ENCODE measurements around the gene REPIN1.

The REPIN1 gene

GRCh38 chr7:150376560-150376959, 7.9 kb downstream of the REPIN1 start:
- TF ChIP-seq ZFX (IDR thresholded peaks at IDR 0.05; ENCODE audit: borderline replicate concordance) (no peak), CTCF (IDR thresholded peaks at IDR 0.05) (no peak)
- peak overlapping the region; percentile 98 for H3K27ac ChIP-seq

DNA sequence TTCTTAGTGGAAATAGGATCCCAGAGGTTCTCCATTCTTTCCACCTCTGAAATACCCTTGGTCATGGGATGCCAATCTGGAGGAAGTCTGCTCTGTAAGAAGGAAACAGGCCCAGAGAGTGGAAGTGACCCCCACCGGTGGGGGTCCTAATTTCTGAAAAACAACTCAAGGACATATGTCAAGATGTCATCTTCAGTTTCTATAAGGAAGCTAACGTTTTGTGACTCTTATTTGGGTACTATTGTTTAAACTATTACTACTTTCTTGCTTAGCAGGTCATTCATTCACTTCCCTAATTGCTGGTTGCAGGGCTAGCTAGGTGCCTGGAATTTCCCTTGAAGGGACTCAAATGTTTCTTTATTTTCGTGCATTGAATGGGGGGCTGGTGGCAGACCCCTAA, 8.6 kb downstream of the REPIN1 start:
- H3K27ac ChIP-seq, result peak overlapping the region; percentile 98
- no peak for TF ChIP-seq ZFX (IDR thresholded peaks at IDR 0.05; ENCODE audit: borderline replicate concordance)
- TF ChIP-seq CTCF (IDR thresholded peaks at IDR 0.05), result no peak

DNA sequence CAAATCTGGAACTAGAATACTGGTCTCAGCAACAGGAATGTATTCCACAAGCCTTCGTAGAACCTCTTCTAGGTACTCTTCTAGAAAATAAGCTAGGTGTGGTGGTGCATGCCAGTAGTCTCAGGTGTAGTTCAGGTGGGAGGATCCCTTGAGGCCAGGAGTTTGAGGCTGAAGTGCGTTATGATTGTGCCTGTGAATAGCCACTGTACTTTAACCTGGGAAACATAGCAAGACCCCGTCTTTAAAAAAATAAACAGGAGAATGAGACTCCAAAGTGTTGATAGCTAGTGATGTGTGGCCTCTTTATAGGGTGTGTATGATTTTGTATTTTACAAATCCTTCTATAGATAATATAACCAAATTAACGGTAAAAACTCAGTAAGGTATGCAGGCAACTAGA, 9.0 kb downstream of the REPIN1 start:
- H3K27ac ChIP-seq, result peak overlapping the region; percentile 98
- no peak for TF ChIP-seq ZFX (IDR thresholded peaks at IDR 0.05; ENCODE audit: borderline replicate concordance)
- no peak for TF ChIP-seq CTCF (IDR thresholded peaks at IDR 0.05)

- TF ChIP-seq CTCF (IDR thresholded peaks at IDR 0.05) (peak; percentile 20; the same call in 1 of the 2 replicates), ZFX (IDR thresholded peaks at IDR 0.05; ENCODE audit: borderline replicate concordance) (no peak)
- peak overlapping the region; percentile 98 for H3K27ac ChIP-seq
These were observed 9.7 kb downstream of the REPIN1 start for GRCh38 chr7:150378115-150378852.

- H3K27ac ChIP-seq, result peak within 1 kb of the TSS; percentile 98
These were observed 10.3 kb downstream of the REPIN1 start, which contains the start of gene ZNF775 for GRCh38 chr7:150378853-150379440. TSS of gene ZNF775 (plus strand) at chr7:150379330. CDS start at chr7:150388471, 9,141 bp downstream.

DNA sequence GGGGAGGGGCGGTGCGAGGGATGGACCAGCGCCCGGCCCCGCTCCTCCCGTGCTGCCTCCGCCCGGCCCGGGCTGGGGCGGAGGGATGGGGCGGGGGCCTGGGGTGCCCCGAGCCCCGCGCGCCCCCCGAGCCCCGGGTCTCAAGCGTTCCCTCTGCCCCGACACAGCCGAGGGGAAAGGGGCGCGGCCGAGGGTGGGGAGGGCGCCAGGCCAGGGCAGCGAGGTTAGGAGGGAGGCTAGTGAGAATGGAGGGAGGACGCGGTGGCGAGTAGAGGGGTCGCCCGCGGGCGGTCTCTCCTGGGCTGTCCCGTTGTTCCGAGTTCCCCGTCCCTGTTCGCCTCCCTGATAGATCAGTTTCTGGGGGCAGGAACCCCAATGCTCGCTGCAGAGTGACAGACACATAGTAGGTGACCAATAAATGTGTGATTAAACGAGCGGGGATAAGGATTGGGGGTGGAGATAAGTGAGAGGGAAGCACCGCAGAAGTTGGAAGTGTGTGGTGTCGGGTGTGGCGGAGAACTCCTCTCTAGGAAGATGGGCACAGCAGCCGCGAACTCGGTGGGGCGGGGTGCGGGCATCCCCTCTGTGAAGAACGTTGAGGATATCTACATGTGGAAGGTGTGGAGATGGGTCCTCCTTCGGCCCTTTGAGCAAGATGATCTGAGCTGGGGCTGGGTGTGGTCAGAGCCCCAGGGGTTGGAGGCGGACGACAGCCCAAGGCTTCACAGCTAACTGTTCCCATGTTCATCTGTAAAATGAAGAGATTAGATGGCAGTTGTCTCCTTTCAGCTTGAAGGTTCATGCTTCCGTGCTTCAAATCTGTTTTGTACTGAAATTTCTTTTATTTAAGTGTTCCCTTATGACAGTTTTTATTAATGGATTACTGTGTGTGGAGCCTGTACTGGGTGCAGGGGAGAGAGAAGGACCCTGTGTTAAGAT, 11.1 kb downstream of the REPIN1 start:
- TF ChIP-seq CTCF (IDR thresholded peaks at IDR 0.05) (0 out of 2 replicates have a peak, but pooled peaks have one; percentile 4), ZFX (IDR thresholded peaks at IDR 0.05; ENCODE audit: borderline replicate concordance) (no peak)
- H3K27ac ChIP-seq, result peak overlapping the region; percentile 98

More at GRCh38 chr7:150378853-150379440, 10.3 kb downstream of the REPIN1 start, which contains the start of gene ZNF775:
- TF ChIP-seq ZFX (IDR thresholded peaks at IDR 0.05; ENCODE audit: borderline replicate concordance) (no peak), CTCF (IDR thresholded peaks at IDR 0.05) (no peak)

All from 22Rv1 (cell line).